Gastroesophageal sphincter (tissue), 3 donors: ENCODE results near the gene RANBP1.

ENCODE experiments used
- CTCF ChIP-seq, 4 experiments: fragments of 200-600 bp in 2 of 4; fragments of 450-650 bp in 2 of 4; sonication (generic) in 1 of 4; IDR thresholded peaks; one replicate each; pipeline ENCODE4 v1.5.1; 2017 to 2019; ENCODE audit warnings: antibody characterized with exemption in 4 of 4, mild to moderate bottlenecking in 2 of 4, moderate library complexity in 2 of 4
- POLR2A ChIP-seq, 2 donors: fragments of 450-650 bp; IDR thresholded peaks; one replicate each; pipeline ENCODE4 v1.6.1; 2017; ENCODE audit warnings: antibody characterized with exemption in 2 of 2, mild to moderate bottlenecking in 2 of 2, moderate library complexity in 1 of 2
- POLR2AphosphoS5 ChIP-seq: sonication (generic); formaldehyde crosslinking; IDR thresholded peaks from one replicate; pipeline ENCODE4 v1.6.1; 2017; ENCODE audit warnings: antibody characterized with exemption

- TF ChIP-seq CTCF (IDR thresholded peaks at IDR 0.05): no peak
- TF ChIP-seq POLR2A (IDR thresholded peaks at IDR 0.05): no peak
- no peak for TF ChIP-seq POLR2AphosphoS5
Observed at GRCh38 chr22:20170170-20170569, 54.3 kb downstream of the RANBP1 start.
